HT1080 (cell line): ENCODE data around the gene BMP3. TPM values are rescaled to one million over a fixed set of nuclear protein-coding genes. Genes with fewer than 3 reads are reported as not detected.
"Not testable (repeated sequence)": the region's sequence is repeated elsewhere in the genome, so short reads cannot be mapped to it uniquely, and the experiment has no call there.

Experiments
- DNase-seq: peaks from one replicate; pipeline ENCODE4 v3.0.0-alpha.2; 2015; ENCODE audit warnings: low read depth
- polyA plus RNA-seq, 2 experiments: library from polyadenylated mRNA; depleted of rRNA; stranded (reverse); fragments of >200 nt; gene quantifications; 2 replicates each; pipeline ENCODE4 v1.2.3, GENCODE V29; 2015
- total RNA-seq: library from RNA; depleted of rRNA; stranded (reverse); fragments of >200 nt; shearing (Covaris generic); gene quantifications from 2 replicates; pipeline ENCODE4 v1.2.3, GENCODE V29; 2014; rRNA removed

The BMP3 gene, protein sequence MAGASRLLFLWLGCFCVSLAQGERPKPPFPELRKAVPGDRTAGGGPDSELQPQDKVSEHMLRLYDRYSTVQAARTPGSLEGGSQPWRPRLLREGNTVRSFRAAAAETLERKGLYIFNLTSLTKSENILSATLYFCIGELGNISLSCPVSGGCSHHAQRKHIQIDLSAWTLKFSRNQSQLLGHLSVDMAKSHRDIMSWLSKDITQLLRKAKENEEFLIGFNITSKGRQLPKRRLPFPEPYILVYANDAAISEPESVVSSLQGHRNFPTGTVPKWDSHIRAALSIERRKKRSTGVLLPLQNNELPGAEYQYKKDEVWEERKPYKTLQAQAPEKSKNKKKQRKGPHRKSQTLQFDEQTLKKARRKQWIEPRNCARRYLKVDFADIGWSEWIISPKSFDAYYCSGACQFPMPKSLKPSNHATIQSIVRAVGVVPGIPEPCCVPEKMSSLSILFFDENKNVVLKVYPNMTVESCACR
- total RNA-seq = 0.02 TPM in 1 of 2 replicates, not detected in the other
- 0.03 TPM in 2 replicates for polyA plus RNA-seq (2015; cell fraction: cytosol; rRNA removed)
- polyA plus RNA-seq (2015; cell fraction: nucleus; rRNA removed) = 0.05 and 0.12 TPM in 2 replicates

DNA sequence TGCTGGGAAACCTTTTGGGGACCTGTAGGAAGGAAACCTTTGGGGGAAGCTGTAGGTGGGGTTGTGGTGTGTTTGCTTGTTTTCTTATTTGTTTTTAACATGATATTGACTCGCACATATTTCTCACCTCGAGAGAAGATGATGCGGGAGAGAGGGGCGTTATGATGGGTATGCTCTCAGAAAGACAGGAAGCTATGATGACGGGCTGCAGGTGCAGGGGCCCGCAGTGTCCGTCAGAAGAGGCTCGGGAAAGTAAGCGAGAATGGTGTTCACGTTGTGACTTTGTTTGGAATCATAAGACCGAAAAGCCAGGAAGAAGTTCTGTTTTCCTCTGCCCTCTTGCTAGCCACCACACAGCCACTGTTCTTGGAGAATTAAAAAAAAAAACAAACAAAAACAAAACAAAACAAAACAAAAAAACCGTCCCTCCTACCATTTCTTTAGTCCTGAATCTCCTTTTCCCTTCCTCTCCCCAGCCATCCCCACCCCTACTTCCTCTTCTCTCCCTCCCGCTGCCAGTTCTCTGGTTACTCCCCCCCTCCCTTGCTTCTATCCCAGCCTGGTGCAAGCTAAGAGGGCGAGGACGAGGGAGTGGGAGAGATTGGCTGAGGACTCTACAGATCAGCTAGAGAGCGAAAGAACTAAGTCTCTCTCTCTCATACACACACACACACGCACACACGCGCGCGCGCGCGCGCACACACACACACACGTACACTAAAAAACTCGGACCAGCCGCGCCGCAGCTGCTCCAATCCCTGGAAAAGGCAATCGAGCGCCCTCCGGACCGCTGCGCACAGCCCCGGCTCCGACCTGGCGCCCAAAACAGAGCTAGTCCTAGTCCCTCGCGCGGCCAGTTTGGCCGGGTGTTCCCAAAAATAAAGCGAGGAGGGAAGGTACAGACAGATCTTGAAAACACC lies at the start of gene BMP3:
TSS of gene BMP3 (plus strand) at position 648 of the 920 bp plus-strand sequence. CDS start 577 bp downstream, outside the sequence.
- DNase-seq = peak; percentile 7

DNA sequence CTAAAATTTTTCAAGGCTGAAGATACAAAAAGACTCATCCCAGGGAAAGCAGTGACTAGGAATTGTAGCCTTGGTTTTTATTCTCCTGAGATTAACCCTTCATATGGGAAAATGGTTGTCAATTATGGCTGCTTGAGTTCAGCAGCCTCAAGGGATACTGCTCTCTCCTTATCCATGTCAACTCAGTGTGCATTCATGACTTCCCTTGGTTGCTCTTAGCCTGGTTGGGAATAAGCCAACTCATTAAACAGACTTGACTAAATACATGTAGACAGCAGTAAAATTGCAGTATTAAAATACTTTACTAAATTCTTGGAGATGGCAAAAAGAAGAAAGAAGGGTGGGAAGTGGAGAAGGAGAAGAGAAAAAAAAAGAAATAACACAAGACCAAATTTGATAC lies 44.5 kb upstream of the BMP3 start:
- DNase-seq = no peak

DNA sequence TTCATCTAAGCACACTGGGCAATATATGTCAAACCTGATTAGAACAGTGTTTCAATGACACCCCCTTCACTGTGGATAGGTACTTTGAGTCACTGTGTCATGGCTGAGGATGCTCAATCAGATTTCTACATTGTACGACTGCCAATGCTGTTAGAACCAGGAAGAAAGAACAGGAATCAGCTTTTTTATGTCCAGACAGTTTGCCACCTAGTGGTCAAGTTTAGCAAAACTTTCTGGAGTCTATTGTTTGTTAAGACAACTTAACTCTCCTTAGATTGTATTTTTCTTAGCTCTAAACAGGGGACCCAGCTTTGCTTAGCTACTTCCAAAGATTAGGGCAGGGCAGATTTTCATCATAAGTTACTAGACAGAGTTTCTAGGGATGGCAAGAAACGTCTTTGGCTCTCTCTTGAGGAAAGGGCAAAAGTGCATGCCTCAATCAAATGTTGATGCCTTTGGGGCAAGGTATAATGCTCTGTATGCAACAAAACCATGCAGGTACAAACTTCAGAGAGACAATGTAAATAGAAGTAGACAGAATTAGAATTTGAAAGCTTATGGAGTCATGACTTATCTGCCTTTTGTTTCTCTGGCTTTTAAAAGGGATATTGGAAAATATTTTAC lies 40.5 kb upstream of the BMP3 start:
- peak; percentile 47 for DNase-seq

DNA sequence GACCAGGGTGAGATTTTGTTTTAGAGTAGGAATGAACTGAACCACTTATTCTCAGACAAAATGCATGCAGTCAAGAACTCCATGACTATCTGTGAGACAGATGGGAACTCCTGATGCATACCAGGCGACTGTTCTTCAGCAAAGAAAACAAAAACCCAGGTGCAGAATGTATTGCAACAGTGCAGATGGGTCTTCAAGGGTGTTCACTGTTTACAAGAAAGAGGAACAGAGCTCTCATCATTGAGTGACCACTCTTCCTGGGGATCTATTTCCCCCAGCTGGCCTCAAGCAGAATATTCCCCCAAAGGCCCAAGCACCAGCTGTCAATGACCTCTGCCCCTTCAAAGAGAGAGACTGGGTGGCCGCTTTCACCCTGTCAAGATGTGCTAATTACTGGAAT lies 39.7 kb upstream of the BMP3 start:
- DNase-seq = no peak

DNA sequence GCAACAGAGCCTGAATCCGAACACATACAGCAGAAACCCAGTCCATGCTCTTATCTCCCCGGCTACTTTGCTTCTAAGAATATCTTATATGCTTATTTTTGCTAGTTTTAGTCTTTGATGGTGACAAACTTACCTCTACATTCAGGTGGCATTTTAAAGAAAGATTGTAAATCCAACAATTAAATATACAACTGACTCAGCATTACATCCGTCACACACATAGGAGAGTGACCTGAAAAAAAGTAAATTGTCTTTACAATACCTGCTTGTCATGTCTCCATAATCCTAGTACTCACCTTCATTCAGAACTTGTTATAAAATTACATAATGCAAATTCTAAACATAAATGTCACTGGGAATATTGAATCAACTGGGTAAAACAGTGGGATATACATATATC lies 30.6 kb upstream of the BMP3 start:
- no peak for DNase-seq

DNA sequence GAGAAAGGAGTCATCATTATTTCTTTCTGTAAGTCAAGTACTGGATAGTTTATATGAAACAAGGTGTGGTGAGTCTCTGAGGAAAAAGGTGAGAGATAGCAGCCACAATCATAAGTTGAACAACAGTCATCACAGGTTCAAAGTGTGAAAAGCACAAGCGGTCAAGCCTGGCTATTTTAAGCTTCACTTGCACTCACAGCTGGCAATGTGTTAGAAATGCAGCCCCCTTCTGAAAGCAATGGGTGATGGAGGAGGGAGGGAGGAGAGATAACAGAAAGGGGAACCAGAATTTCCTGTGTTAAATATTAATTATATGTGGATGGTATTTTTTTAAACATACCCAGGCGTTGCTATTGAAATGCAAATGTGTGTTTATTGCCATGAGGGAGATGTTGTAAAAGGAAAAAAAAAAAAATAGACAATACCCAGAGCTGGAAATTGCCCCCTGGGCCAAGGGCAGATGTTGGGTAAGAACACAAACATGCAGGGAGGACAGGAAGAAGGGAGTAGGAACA lies 26.9 kb upstream of the BMP3 start:
- DNase-seq = no peak

DNA sequence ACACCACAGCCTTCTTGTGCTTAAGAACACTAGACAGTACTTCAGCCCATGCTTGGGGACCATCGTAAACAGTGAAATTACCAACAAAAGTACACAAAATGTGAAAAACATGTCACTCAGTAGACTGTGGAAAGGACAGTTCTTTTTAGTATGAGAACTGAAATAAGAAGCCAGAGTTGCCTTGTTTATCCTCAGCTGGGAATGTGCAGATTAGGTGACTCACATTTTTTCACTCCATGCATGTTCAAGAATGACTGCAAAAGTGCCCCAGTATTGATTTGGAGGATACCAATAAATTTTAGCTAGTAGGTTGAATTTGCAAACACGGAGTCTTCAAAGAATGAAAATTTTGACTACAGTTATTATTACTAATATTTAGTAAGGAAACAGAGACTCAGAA lies 23.1 kb upstream of the BMP3 start:
- DNase-seq = no peak

DNA sequence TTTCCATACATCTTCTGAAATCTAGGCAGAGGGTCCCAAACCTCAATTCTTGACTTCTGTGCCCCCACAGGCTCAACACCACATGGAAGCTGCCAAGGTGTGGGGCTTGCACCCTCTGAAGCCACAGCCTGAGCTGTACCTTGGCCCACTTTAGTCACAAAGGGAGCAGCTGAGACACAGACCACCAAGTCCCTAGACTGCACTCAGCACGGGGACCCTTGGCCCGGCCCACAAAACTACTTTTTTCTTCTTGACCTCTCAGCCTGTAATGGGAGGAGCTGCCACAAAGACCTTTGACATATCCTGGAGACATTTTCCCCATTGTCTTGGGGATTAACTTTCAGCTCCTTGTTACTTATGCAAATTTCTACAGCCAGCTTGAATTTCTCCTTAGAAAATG lies 13.9 kb upstream of the BMP3 start:
- DNase-seq = not testable (repeated sequence)

DNA sequence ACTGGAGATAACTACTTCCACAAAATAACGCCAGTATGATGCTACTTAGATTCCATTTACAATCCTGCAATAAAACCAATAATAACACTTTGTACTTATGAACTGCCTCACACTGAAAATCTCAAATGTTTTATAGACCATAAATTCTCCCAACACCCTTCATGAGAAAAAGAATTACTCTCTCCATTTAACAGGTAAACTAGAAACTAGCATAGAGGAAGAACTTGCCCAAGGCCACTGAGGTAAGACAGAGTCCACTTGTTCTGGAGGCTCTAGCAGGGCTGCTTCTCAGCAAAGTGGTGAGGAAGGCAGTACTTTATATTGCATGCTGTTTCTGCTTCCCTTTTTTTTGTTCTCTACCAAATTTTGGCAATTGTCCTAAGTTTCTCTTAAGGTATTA lies 11.5 kb upstream of the BMP3 start:
- no peak for DNase-seq

DNA sequence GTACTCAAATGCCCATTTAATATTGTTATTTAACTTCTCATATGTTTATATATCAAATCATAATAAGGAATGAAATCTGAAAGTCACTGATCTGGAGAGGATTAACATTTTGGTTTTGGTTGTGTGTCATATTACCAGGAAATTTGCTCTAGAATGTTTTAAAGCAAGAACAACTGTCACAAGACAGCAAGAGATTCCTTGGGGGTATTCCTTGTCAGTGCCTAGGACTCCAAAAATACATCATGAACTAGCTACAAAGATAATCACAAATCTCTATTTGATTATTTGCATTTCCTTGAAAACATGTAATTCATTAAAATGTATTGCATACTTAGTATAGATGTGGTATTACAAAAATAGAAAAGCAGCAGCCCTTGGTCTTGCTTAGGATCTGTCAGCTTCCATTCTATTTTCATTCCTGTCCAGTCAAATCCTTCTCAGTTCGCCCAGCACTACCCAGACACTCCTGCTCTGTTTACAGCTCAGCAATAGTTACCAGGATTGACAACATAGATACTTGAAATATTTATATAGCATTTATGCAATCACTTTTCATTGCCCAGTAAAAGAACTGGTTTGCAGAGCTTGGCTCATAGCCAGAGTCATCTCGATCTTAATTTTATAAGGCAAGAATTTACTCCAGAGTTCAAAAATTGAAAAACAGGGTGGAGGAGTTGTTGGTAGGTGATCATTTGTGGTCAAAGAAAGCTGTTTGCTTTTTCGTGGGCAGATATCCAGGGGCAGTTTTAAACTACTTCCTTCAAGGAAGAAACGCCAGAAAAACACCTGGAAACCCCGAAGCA lies 9.2 kb upstream of the BMP3 start:
- DNase-seq = no peak

DNA sequence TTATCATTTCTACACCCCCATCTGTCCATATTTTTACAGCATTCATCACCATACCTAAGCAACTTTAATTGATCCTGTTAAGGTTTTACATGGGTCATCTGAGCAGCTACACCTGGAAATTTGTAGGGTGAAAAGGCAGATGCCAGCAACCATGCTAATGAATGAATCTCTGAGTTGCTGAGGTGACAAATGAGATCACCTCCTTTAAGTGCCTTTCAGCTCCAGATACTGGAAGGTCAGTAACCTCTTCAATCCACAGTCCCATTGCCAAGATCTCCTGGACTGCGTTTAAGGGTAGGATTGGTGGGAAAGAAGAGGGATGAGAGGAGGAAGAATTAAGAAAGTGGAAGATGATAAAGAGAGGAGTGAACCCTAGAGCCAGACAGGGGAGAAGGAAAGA lies 8.5 kb upstream of the BMP3 start:
- no peak for DNase-seq

DNA sequence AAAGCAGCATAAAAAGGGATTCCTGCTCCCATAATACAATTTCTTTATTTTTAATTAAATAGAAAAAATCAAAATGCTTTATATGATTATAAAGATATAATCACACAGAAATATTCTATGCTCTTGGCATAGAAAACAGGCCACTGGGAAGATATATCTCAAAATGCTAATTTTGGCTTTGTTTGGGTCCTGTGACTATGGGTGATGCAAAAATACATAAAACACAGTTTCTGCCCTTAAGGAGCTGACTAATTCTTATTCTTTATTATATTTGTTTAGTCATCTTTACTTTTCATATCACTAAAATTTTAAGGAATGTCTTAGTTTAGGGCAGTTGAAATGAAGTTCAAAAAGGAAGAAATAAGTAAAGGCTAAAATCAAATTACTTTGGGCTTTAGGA lies 7.0 kb upstream of the BMP3 start:
- no peak for DNase-seq

DNA sequence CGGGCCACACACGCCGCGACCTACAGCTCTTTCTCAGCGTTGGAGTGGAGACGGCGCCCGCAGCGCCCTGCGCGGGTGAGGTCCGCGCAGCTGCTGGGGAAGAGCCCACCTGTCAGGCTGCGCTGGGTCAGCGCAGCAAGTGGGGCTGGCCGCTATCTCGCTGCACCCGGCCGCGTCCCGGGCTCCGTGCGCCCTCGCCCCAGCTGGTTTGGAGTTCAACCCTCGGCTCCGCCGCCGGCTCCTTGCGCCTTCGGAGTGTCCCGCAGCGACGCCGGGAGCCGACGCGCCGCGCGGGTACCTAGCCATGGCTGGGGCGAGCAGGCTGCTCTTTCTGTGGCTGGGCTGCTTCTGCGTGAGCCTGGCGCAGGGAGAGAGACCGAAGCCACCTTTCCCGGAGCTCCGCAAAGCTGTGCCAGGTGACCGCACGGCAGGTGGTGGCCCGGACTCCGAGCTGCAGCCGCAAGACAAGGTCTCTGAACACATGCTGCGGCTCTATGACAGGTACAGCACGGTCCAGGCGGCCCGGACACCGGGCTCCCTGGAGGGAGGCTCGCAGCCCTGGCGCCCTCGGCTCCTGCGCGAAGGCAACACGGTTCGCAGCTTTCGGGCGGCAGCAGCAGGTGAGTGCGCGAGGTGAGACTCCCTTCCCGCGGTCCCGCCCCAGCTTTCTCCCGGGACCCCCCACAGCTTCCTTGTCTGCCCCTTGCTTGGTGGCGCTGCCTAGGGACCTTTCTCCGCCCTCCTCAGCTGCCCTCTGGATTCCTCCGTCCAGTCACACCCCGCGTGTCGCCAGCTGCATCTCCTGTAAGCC lies 678 bp downstream of the BMP3 start:
- DNase-seq = no peak

DNA sequence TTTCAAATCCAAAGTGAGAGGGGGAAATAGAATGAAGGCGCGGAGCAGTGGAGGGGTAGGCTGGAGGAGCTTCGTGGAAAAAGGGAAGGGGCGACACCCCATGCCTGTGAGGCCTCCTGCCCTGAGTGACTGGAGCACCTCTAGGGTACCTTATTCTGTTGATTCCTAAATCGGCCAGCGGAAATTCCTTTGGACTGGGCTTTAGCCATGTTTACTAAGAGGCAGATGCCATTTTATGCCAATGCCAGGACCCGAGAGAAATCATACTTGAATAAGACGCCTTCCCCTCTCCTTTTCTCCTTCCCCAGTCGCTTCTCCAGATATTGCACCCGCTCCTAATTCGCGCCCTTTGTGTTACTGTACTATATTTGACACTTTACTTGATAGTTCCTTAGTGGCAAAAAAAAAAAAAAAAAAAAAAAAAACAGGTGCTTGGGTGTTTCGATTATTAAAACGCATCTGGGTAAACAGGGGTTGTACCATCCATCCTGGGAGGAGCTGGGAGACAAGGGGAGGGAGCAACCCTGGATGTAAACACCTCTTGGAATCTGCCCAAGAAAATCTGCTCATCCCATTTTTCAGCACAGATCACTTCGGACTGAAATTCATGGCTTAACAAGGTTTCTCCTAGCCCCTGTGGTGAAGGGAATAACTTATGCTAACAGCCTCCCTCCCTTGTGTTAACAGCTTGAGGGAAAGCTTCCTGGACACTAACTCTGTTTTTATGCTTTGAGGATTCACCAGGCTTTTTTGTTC lies 1.5 kb downstream of the BMP3 start:
- DNase-seq = no peak

DNA sequence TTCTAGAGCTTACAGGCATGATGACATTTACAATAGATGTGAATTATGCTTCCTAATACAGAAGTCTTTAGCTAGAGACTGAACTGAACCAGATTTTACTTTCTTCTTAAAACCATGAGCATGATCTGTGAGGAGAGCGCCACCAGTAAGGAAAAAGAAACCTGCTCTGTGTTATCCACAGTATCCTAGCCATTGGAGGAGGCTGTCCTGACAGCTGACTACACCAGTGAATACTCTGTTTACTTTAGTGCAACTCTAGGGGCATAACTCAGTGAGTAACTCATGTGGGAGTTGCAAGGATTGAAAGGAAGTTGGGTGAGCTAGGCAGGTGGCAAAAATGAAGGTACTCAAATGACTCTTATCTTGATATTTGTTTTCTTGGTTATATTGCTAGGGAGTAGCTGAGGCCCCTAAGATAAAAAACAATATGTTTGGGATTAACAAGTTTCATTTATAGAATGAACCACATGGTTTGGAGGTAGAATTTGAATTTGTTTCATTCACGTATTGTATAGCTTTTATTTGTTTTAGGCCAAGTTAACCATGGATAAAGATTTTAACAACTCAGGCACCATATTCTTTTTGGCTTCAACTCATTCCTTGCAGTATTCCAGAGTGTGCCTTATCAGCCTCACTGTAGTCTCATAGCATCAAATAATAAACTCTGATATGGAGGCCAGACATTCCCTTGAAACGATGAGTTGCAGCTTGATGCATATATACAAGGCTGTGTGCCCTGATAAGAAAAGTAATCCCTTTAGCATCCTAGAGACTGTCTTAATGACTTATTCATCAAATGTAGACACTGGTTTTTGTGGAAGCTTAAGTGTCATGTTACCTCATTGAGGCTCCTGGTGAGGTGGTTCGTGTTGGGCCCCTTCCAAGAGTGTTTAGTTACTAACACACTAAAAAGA lies 2.5 kb downstream of the BMP3 start:
- no peak for DNase-seq

DNA sequence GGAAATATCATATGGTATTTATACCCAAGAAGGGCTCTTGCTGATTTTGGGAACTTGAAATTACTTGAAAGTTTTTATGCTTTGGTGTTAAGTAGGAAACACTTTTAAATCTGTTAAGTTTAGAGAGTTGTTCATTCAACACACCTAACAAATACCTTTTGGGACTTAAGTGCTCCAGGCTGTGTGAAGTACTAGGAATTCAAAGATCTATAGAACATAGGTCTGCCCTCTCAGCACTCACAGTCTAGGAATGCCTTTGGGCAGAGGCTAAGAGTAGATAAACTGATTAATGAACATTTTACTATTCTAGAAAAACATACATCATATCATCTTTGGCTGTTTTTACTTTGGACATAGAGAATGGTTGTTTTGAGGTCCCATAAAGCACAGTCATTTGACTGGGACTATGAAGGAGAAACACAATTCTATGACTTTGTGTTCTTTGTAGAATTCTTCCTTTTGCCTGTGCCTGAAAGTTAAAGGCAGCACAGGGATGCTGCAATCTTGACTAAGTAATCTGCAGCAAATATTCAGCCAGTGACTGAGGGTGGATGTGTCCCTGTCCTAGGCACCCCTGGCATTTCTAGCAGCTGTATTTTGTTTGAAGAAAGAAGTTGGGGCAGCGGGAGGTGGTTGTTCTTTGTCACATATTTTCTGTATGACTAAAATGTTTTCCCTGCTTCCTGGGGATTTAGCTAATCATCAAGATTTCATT lies 8.3 kb downstream of the BMP3 start:
- no peak for DNase-seq

DNA sequence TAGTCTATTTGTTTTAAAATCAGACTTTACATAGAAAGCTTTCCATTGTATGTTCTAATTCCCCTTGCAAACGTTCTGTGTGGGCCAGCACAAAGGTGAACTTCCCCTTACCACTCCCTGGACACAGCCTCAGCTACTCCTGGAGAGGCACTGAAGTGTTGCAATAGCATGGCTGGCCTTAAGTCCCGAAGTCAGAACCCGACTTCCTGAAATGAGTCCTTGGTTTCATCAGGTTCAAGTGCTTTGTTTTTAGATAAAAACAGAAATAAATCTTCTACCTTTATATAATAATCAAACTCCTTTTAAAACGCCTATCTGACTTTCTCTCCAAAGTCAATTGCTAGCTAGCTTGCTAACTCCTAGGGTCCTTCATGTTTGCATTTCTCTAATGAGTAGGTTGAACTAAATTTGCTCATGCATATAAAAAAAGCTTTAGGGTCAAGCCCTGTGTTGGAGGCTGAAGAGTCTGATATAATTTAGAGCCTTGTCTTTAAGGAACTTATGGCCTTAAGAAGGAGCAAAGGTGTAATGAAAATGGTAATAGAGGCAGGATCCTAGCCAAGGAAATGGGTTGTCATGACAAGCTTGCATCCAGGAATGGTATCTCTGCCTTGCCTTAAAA lies 9.0 kb downstream of the BMP3 start:
- no peak for DNase-seq
